Measurements from ENCODE around the gene PLA2G4A. TPM values are rescaled to one million over a fixed set of nuclear protein-coding genes. Genes with fewer than 3 reads are reported as not detected.

PLA2G4A gene
- total and polyA plus RNA-seq, 2 experiments from 2014 or later = 1.1 to 3.8 TPM

- TF ChIP-seq, protein P1, sequence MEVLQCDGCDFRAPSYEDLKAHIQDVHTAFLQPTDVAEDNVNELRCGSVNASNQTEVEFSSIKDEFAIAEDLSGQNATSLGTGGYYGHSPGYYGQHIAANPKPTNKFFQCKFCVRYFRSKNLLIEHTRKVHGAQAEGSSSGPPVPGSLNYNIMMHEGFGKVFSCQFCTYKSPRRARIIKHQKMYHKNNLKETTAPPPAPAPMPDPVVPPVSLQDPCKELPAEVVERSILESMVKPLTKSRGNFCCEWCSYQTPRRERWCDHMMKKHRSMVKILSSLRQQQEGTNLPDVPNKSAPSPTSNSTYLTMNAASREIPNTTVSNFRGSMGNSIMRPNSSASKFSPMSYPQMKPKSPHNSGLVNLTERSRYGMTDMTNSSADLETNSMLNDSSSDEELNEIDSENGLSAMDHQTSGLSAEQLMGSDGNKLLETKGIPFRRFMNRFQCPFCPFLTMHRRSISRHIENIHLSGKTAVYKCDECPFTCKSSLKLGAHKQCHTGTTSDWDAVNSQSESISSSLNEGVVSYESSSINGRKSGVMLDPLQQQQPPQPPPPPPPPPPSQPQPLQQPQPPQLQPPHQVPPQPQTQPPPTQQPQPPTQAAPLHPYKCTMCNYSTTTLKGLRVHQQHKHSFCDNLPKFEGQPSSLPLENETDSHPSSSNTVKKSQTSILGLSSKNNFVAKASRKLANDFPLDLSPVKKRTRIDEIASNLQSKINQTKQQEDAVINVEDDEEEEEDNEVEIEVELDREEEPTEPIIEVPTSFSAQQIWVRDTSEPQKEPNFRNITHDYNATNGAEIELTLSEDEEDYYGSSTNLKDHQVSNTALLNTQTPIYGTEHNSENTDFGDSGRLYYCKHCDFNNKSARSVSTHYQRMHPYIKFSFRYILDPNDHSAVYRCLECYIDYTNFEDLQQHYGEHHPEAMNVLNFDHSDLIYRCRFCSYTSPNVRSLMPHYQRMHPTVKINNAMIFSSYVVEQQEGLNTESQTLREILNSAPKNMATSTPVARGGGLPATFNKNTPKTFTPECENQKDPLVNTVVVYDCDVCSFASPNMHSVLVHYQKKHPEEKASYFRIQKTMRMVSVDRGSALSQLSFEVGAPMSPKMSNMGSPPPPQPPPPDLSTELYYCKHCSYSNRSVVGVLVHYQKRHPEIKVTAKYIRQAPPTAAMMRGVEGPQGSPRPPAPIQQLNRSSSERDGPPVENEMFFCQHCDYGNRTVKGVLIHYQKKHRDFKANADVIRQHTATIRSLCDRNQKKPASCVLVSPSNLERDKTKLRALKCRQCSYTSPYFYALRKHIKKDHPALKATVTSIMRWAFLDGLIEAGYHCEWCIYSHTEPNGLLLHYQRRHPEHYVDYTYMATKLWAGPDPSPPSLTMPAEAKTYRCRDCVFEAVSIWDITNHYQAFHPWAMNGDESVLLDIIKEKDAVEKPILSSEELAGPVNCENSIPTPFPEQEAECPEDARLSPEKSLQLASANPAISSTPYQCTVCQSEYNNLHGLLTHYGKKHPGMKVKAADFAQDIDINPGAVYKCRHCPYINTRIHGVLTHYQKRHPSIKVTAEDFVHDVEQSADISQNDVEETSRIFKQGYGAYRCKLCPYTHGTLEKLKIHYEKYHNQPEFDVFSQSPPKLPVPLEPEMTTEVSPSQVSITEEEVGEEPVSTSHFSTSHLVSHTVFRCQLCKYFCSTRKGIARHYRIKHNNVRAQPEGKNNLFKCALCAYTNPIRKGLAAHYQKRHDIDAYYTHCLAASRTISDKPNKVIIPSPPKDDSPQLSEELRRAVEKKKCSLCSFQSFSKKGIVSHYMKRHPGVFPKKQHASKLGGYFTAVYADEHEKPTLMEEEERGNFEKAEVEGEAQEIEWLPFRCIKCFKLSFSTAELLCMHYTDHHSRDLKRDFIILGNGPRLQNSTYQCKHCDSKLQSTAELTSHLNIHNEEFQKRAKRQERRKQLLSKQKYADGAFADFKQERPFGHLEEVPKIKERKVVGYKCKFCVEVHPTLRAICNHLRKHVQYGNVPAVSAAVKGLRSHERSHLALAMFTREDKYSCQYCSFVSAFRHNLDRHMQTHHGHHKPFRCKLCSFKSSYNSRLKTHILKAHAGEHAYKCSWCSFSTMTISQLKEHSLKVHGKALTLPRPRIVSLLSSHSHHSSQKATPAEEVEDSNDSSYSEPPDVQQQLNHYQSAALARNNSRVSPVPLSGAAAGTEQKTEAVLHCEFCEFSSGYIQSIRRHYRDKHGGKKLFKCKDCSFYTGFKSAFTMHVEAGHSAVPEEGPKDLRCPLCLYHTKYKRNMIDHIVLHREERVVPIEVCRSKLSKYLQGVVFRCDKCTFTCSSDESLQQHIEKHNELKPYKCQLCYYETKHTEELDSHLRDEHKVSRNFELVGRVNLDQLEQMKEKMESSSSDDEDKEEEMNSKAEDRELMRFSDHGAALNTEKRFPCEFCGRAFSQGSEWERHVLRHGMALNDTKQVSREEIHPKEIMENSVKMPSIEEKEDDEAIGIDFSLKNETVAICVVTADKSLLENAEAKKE (CRISPR knock-in tag; IDR thresholded peaks at IDR 0.05) = no peak
Observed at GRCh38 chr1:186859995-186860394, 31.2 kb downstream of the PLA2G4A start (continued).

- no peak overlapping the region for H3K27ac Mint-ChIP-seq
- no peak for TF ChIP-seq ETS1 (IDR thresholded peaks at IDR 0.05)
- TF ChIP-seq ZNF114 (CRISPR knock-in tag; IDR thresholded peaks at IDR 0.05) = no peak
- TF ChIP-seq REST (IDR thresholded peaks at IDR 0.05; ENCODE audit: unreplicated experiment) = no peak
- no peak for TF ChIP-seq ZNF331 (CRISPR knock-in tag; IDR thresholded peaks at IDR 0.05; ENCODE audit: low read depth)
- TF ChIP-seq STAT1 (IDR thresholded peaks at IDR 0.05; ENCODE audit: unreplicated experiment) = no peak
- TF ChIP-seq, protein P2, sequence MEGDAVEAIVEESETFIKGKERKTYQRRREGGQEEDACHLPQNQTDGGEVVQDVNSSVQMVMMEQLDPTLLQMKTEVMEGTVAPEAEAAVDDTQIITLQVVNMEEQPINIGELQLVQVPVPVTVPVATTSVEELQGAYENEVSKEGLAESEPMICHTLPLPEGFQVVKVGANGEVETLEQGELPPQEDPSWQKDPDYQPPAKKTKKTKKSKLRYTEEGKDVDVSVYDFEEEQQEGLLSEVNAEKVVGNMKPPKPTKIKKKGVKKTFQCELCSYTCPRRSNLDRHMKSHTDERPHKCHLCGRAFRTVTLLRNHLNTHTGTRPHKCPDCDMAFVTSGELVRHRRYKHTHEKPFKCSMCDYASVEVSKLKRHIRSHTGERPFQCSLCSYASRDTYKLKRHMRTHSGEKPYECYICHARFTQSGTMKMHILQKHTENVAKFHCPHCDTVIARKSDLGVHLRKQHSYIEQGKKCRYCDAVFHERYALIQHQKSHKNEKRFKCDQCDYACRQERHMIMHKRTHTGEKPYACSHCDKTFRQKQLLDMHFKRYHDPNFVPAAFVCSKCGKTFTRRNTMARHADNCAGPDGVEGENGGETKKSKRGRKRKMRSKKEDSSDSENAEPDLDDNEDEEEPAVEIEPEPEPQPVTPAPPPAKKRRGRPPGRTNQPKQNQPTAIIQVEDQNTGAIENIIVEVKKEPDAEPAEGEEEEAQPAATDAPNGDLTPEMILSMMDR (conservative IDR thresholded peaks at IDR 0.05; ENCODE audit: low read depth in 2 of 2) = no peak
Observed at GRCh38 chr1:186864296-186864695, 35.5 kb downstream of the PLA2G4A start.

More at GRCh38 chr1:186864296-186864695, 35.5 kb downstream of the PLA2G4A start:
- Histone ChIP-seq H3K36me3 (ENCODE audit: insufficient read depth) (no peaks in the 10 kb centered on the region), H3K27ac (ENCODE audit: low read depth) (no peak overlapping the region), H3F3A (replicated peaks; ENCODE audit: low read depth) (no peaks in the 10 kb centered on the region), H3K4me1 (ENCODE audit: insufficient read depth) (no peaks in the 10 kb centered on the region), H3K4me3 (no peak overlapping the region), H4K20me1 (replicated peaks; ENCODE audit: insufficient read depth) (no peaks in the 10 kb centered on the region), H2AFZ (no peak overlapping the region), H3K4me2 (no peak overlapping the region), H3K79me2 (replicated peaks; ENCODE audit: insufficient read depth) (no peaks in the 10 kb centered on the region), H3K9me2 (ENCODE audit: insufficient read depth) (no peaks in the 10 kb centered on the region), H3K27me3 (ENCODE audit: insufficient read depth) (no peaks in the 10 kb centered on the region)
- no peak for DNase-seq (ENCODE audit: low spot score)
- Mint-ChIP-seq H3K9me3 (no peaks in the 10 kb centered on the region), H3K27me3 (ENCODE audit: insufficient read depth, low read depth, poor library complexity) (peaks cover 2% of the 10 kb centered on the region), H3K4me1 (no peaks in the 10 kb centered on the region), H3K36me3 (ENCODE audit: low read depth) (no peaks in the 10 kb centered on the region), H3K4me3 (no peak overlapping the region)
- no peak for ATAC-seq
